HG03108 (cell line): ENCODE results near the gene PEAK1.
"Not testable (repeated sequence)": the region's sequence is repeated elsewhere in the genome, so short reads cannot be mapped to it uniquely, and the experiment has no call there.

ENCODE experiments used
- ATAC-seq: cut with Tn5 transposase; IDR thresholded peaks from one replicate; pipeline ENCODE4 v1.9.1; 2021; ENCODE audit warnings: moderate library complexity; ENCODE audit not compliant: unreplicated experiment

Gene PEAK1

GRCh38 chr15:77181305-77182074 is 238.4 kb downstream of the PEAK1 start:
- ATAC-seq: peak; percentile 42

GRCh38 chr15:77180757-77181156 is 239.1 kb downstream of the PEAK1 start:
- no peak for ATAC-seq

GRCh38 chr15:77180270-77180669 is 239.6 kb downstream of the PEAK1 start:
- ATAC-seq: no peak

DNA sequence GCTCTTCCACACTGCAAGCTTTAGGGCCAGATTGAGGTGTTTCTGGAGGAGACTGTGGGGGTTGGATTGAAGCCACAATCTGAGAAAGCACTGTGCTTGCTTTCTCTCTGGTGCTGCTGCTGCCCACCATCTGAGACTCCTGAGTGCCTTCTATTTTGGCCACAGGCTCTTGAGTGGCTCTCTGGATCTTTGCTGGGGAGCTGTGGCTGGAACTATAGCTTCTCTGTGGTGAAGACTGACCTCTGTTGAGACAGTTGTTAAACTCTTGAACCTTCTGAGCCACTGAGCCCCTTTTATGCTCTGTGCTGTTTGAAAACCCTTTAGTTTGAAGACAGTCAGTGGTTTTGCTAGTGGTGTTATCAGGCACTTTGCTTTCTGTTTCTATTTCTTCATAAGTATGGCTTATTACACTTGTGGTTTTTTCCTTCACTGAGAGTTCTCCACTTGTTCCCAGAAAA is 240.3 kb downstream of the PEAK1 start:
- ATAC-seq: peak; percentile 40

- no peak for ATAC-seq
Observed at GRCh38 chr15:77178411-77178810, 241.5 kb downstream of the PEAK1 start.

DNA sequence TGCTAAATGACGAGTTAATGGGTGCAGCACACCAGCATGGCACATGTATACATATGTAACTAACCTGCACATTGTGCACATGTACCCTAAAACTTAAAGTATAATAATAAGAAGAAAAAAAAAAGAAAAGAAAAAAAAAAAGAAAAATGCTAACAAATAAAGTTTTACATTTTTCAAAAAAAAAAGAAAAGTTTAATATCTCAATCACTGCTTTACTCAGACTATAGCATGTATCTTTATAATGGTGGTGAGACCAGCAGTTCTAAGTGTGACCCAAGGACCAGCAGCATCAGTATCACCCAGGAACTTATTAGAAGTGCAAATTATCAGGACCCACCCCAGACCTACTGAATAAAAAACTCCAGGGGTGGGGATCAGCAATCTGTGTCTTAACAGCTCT is 243.8 kb downstream of the PEAK1 start:
- ATAC-seq: not testable (repeated sequence)

DNA sequence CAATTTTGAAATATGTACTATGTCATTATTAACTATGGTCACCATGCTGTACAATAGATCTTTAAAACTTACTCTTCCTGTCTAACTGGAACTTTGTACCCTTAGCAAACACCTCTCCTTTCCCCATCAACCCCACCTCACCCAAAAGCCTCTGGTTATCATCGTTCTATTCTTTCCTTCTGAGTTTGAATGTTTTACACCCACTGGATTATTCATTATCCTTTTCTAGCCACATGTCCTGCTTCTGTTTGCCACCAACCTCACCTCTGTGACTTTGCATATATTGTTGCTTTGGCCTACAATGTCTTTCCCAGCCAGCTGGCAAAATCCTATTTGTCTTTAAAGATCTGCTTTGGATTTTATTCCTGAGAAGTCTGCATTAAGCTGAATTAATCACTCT is 246.4 kb downstream of the PEAK1 start:
- no peak for ATAC-seq

DNA sequence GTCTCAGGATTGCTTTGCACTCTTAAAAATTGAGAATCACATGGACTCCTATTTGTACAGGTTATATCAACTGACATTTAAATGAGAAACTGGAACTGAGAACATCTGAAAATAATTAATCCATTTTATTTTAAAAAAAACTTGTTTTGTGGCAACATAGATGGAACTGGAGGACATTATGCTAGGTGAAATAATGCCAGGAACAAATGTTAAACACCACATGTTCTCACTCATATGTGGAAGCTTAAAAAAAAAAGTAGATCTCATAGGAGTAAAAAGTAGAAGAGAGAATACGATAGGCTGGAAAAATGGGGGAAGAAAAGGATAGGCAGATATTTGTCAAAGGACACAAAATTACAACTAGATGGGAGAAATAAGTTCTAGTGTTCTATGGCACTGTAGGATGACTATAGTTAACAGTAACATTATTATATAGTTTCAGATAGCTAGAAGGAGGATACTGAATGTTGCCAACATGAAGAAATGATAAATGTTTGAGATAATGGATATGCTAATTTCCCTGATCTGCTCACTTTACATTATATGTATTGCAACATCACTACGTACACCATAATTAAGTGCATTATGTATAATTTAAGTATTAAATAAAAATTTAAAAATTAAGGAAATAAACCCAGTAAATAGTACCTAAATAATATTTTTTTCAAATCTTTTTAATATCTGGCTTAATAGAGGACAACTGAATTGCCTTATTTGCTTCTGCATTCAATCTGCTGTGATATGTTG is 248.5 kb downstream of the PEAK1 start:
- no peak for ATAC-seq

DNA sequence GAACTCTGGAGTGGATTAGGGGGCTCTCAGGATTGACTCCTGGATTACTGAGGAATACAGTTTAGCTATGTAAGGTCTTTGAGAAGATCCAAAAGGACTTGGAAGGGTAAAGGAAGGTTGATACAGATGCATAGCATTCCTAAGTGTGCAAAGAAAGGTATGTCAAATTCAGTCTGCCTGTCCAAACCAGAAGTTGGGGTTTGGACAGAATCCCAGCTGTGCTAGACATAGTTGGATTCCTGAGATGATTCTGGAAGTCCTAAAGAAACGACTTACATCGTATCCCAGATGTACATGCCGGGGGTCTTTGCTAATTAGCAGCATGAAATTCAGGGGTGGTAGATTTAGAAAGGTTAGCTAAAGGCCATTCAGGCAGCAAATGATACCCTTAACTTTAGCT is 251.3 kb downstream of the PEAK1 start:
- no peak for ATAC-seq

GRCh38 chr15:77168141-77168540 is 251.8 kb downstream of the PEAK1 start:
- ATAC-seq: no peak

DNA sequence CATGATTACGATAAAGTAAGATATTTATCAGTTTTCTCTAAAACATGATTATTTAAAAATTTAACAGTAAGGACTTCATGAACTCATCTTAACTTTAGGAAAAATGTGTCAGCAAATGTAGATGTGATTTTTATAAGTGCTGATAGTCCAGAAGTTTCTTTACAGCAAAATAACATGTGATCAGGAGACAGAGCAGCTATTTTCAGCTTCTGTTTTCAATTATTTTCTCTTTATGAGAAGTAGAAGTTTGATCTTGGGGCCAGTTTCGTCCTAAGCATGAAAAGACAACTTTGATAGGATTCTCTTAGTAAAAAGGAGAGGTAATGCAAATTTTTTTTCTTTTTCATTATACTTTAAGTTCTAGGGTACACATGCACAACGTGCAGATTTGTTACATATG is 252.5 kb downstream of the PEAK1 start:
- ATAC-seq: no peak

GRCh38 chr15:77163781-77164384 is 256.0 kb downstream of the PEAK1 start:
- ATAC-seq: no peak

- no peak for ATAC-seq
Observed at GRCh38 chr15:77162872-77163633, 256.9 kb downstream of the PEAK1 start.

GRCh38 chr15:77160562-77161478 is 259.1 kb downstream of the PEAK1 start:
- ATAC-seq: no peak

DNA sequence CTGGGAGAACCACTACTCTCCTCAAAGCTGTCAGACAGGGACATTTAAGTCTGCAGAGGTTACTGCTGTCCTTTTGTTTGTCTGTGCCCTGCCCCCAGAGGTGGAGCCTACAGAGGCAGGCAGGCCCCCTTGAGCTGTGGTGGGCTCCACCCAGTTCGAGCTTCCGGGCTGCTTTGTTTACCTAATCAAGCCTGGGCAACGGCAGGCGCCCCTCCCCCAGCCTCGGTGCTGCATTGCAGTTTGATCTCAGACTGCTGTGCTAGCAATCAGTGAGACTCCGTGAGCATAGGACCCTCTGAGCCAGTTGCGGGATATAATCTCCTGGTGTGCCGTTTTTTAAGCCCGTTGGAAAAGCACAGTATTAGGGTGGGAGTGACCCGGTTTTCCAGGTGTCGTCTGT is 263.9 kb downstream of the PEAK1 start:
- not testable (repeated sequence) for ATAC-seq

DNA sequence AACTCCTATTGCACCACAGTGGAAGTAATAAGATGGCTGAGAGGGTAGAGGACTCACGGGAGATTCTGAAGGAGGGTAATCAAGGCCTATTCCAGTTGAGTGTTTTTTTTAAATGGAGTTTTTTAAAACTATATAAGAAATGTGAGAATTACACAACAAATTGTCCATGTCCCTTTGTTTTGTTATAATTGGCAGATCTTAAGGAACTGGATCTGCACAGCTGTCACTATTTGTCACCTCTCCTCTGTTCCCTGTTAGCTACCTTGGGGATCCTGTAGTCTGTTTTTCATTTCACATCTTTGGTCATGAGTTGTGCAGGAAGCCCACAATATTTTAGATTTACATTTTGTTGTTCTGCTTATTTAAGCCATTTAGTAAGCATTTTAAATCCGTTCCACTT is 271.7 kb downstream of the PEAK1 start:
- ATAC-seq: no peak

DNA sequence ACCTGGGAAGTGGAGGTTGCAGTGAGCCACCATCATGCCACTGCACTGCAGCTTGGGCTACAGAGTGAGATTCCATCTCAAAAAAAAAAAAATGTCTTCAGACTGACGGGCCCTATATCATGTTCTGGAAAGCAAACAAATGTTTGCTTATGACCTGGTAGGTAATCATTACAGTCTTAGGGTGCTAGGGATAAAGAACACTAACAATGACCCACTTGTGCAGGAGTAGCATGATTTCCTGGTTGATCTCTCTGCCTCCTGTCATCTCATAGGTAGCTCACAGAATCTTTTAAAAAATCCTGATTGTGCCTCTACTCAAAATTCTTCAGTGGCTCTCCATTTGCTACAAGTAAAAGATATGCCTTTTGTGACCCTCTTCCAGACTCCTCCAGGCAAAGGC is 274.5 kb downstream of the PEAK1 start:
- no peak for ATAC-seq

DNA sequence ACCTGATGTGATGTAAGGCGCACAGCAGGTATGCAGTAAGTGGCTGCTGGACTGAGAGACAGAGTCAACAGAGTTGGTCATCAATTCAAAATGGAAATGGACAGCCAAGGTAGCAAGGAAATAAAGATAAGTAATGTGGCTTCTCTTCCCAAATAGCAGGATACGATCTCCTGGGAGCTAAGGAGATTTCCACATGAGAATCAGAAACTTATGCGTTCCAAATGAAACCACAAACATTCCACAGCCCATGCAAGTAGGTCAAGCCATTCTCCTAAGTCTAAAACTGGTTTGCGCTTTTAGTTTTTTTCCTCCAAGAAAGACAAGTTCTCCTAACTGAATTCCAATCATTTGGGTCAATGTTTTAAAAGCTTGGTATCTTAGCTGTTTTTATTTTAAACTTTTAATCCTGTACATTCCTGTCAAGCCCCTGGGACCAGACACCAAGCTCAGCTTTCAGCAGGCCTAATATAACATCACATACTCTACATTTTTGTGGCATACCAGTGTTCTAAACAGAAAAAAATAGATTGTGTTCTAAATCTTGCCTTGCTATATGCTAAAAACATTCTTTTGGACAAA is 275.3 kb downstream of the PEAK1 start:
- no peak for ATAC-seq

DNA sequence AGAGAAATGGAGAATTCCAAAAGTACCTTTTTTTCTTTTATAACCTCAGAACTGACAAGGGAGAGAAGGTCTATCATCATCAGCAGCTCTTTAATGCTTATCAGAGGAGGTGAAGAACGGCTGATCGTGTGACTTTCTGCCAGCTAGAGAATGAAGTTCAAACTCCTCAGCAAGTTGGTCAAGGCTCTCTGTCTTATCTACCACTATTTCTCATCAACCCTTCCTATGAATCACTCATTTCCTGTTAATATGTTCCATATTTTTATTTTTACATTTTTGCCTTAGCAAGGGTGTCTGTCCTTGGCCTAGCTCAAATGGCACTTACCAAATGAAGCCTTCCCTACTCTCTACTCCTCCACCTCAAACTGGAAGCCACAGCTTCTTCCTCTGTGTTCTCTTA is 275.9 kb downstream of the PEAK1 start:
- ATAC-seq: no peak

GRCh38 chr15:77143616-77144015 is 276.3 kb downstream of the PEAK1 start:
- no peak for ATAC-seq
